Left ventricle myocardium superior (tissue), 1 donor: Measurements from ENCODE around the gene PKD1L1. TPM values are rescaled to one million over a fixed set of nuclear protein-coding genes. Genes with fewer than 3 reads are reported as not detected.

Experiments used
- ATAC-seq: fragments of 200-7000 bp; cut with Tn5 transposase; one replicate; pipeline ENCODE4 v1.9.1; 2020; ENCODE audit warnings: mild to moderate bottlenecking, moderate library complexity
- DNase-seq: peaks from one replicate; pipeline ENCODE4 v3.0.0-alpha.2; 2020
- intact Hi-C: fragments of 100-400 bp; cut with micrococcal nuclease; formaldehyde crosslinking; loops from one replicate; pipeline ENCODE4 v1.11.0; 2022
- total RNA-seq: library from RNA; stranded (reverse); fragmentation: NEBNext Ultra II Directional; extraction: Animal tissue kit (Norgen Biotek cat#: 25700); gene quantifications from one replicate; pipeline ENCODE4 v1.2.1, GENCODE V29; 2021
- donor health status: DM: no; HTN: yes; CAD: no; lungs with severe emphysema.

The PKD1L1 gene
- total RNA-seq, 1 donor from 2014 or later: 2.8 TPM

GRCh38 chr7:47914717-47915615 lies 33.3 kb downstream of the PKD1L1 start:
- no peak for DNase-seq
- ATAC-seq: no peak
- intact Hi-C loops: no loop called here

- no peak for ATAC-seq
- intact Hi-C loops: no loop called here
- no peak for DNase-seq
These were observed 35.9 kb downstream of the PKD1L1 start for GRCh38 chr7:47912332-47912731.

GRCh38 chr7:47908720-47909119 lies 39.5 kb downstream of the PKD1L1 start:
- no peak for ATAC-seq
- no peak for DNase-seq
- intact Hi-C loops: no loop called here

- intact Hi-C loops: no loop called here
- ATAC-seq (no peak), DNase-seq (no peak)
These were observed 40.2 kb downstream of the PKD1L1 start for GRCh38 chr7:47907981-47908616.

GRCh38 chr7:47906883-47907282 lies 41.4 kb downstream of the PKD1L1 start:
- intact Hi-C loops: no loop called here
- no peak for ATAC-seq
- no peak for DNase-seq

- intact Hi-C loops: no loop called here
- ATAC-seq: no peak
- no peak for DNase-seq
These were observed 43.0 kb downstream of the PKD1L1 start for GRCh38 chr7:47905076-47905920.

GRCh38 chr7:47902013-47902412 lies 46.3 kb downstream of the PKD1L1 start:
- DNase-seq (no peak), ATAC-seq (no peak)
- intact Hi-C loops: no loop called here

- DNase-seq (no peak), ATAC-seq (no peak)
- intact Hi-C loops: no loop called here
These were observed 46.7 kb downstream of the PKD1L1 start for GRCh38 chr7:47901542-47901941.

- intact Hi-C loops: no loop called here
- ATAC-seq: no peak
- no peak for DNase-seq
These were observed 50.4 kb downstream of the PKD1L1 start for GRCh38 chr7:47897831-47898230.

- intact Hi-C loops: no loop called here
- no peak for DNase-seq
These were observed 51.4 kb downstream of the PKD1L1 start for GRCh38 chr7:47896809-47897423.

GRCh38 chr7:47895026-47895425 lies 53.2 kb downstream of the PKD1L1 start:
- ATAC-seq: no peak
- intact Hi-C loops: no loop called here
- no peak for DNase-seq

More at GRCh38 chr7:47896809-47897423, 51.4 kb downstream of the PKD1L1 start:
- ATAC-seq: no peak

GRCh38 chr7:47893721-47894365 lies 54.4 kb downstream of the PKD1L1 start:
- intact Hi-C loops: no loop called here
- ATAC-seq: no peak
- DNase-seq: no peak

GRCh38 chr7:47893238-47893637 lies 55.0 kb downstream of the PKD1L1 start:
- intact Hi-C loops: no loop called here
- DNase-seq: no peak
- no peak for ATAC-seq

- no peak for ATAC-seq
- intact Hi-C loops: no loop called here
- DNase-seq: no peak
These were observed 57.7 kb downstream of the PKD1L1 start for GRCh38 chr7:47890606-47891005.

GRCh38 chr7:47890125-47890524 lies 58.1 kb downstream of the PKD1L1 start:
- DNase-seq: no peak
- no peak for ATAC-seq
- intact Hi-C loops: no loop called here

GRCh38 chr7:47889723-47890122 lies 58.5 kb downstream of the PKD1L1 start:
- peak; percentile 50 for ATAC-seq
- intact Hi-C loops: no loop called here
- DNase-seq: no peak

GRCh38 chr7:47888371-47889265 lies 59.6 kb downstream of the PKD1L1 start:
- DNase-seq (no peak), ATAC-seq (no peak)
- intact Hi-C loops: no loop called here
